Trophoblast cell (in vitro differentiated cells and primary cell): ENCODE results near the gene USP7.
"Not testable (repeated sequence)": the region's sequence is repeated elsewhere in the genome, so short reads cannot be mapped to it uniquely, and the experiment has no call there.

Experiments
- DNase-seq, 2 donors: peaks; one replicate each; pipeline ENCODE4 v3.0.0-alpha.2; 2016
- H2AFZ ChIP-seq: 2 replicates; pipeline ENCODE4 v1.6.1; 2013; ENCODE audit warnings: low read length, moderate library complexity, mild to moderate bottlenecking; ENCODE audit not compliant: insufficient read depth, poor library complexity
- H2AK5ac ChIP-seq: 2 replicates; pipeline ENCODE4 v1.6.1; 2013; ENCODE audit warnings: mild to moderate bottlenecking, low read length
- H2BK120ac ChIP-seq: 2 replicates; pipeline ENCODE4 v1.6.1; 2013; ENCODE audit warnings: low read length, mild to moderate bottlenecking, moderate library complexity; ENCODE audit not compliant: insufficient read depth, poor library complexity
- H2BK12ac ChIP-seq: 2 replicates; pipeline ENCODE4 v1.6.1; 2013; ENCODE audit warnings: mild to moderate bottlenecking, low read length, moderate library complexity
- H2BK5ac ChIP-seq: 2 replicates; pipeline ENCODE4 v1.6.1; 2013; ENCODE audit warnings: low read length, low read depth, moderate library complexity, mild to moderate bottlenecking; ENCODE audit not compliant: poor library complexity
- H3K14ac ChIP-seq: 2 replicates; pipeline ENCODE4 v1.6.1; 2013; ENCODE audit warnings: mild to moderate bottlenecking, low read length
- H3K18ac ChIP-seq: 2 replicates; pipeline ENCODE4 v1.6.1; 2013; ENCODE audit warnings: mild to moderate bottlenecking, low read length
- H3K23ac ChIP-seq: 2 replicates; pipeline ENCODE4 v1.6.1; 2013; ENCODE audit warnings: low read length
- H3K27ac ChIP-seq: 2 replicates; pipeline ENCODE4 v1.5.1; 2013; ENCODE audit warnings: low read depth, mild to moderate bottlenecking, inconsistent platforms, low read length, moderate library complexity
- H3K27me3 ChIP-seq: 2 replicates; pipeline ENCODE4 v1.6.1; 2013; ENCODE audit warnings: inconsistent platforms, mild to moderate bottlenecking, low read length, moderate library complexity; ENCODE audit not compliant: insufficient read depth
- H3K36me3 ChIP-seq, 2 experiments: 1 replicate in 1 of 2; 2 replicates in 1 of 2; pipeline ENCODE4 v1.6.1; 2013; ENCODE audit warnings: low read length in 2 of 2, mild to moderate bottlenecking in 2 of 2, moderate library complexity in 1 of 2; ENCODE audit not compliant: insufficient read depth in 2 of 2, control insufficient read depth in 1 of 2
- H3K4ac ChIP-seq: 2 replicates; pipeline ENCODE4 v1.6.1; 2013; ENCODE audit warnings: low read depth, mild to moderate bottlenecking, low read length, moderate library complexity
- H3K4me1 ChIP-seq, 2 experiments: 1 replicate in 1 of 2; 2 replicates in 1 of 2; pipeline ENCODE4 v1.6.1; 2013; ENCODE audit warnings: low read length in 2 of 2, mild to moderate bottlenecking in 2 of 2, moderate library complexity in 1 of 2; ENCODE audit not compliant: insufficient read depth in 2 of 2, control insufficient read depth in 1 of 2
- H3K4me2 ChIP-seq: 2 replicates; pipeline ENCODE4 v1.6.1; 2013; ENCODE audit warnings: inconsistent platforms, mild to moderate bottlenecking, low read length, moderate library complexity
- H3K4me3 ChIP-seq: 2 replicates; pipeline ENCODE4 v1.5.1; 2013; ENCODE audit warnings: mild to moderate bottlenecking, low read depth, low read length, inconsistent platforms
- H3K79me1 ChIP-seq: one replicate; pipeline ENCODE4 v1.6.1; 2013; ENCODE audit warnings: low read length
- H3K79me2 ChIP-seq: 2 replicates; pipeline ENCODE4 v1.6.1; 2013; ENCODE audit warnings: low read length, mild to moderate bottlenecking; ENCODE audit not compliant: control insufficient read depth, insufficient read depth, poor library complexity
- H3K9ac ChIP-seq: 2 replicates; pipeline ENCODE4 v1.6.1; 2013; ENCODE audit warnings: mild to moderate bottlenecking, low read length
- H3K9me3 ChIP-seq: 2 replicates; pipeline ENCODE4 v1.6.1; 2013; ENCODE audit warnings: low read depth, mild to moderate bottlenecking, control low read depth, inconsistent platforms, low read length; ENCODE audit not compliant: insufficient read depth
- H4K12ac ChIP-seq: 2 replicates; pipeline ENCODE4 v1.6.1; 2013; ENCODE audit warnings: low read depth, mild to moderate bottlenecking, low read length, moderate library complexity
- H4K8ac ChIP-seq: 2 replicates; pipeline ENCODE4 v1.6.1; 2013; ENCODE audit warnings: low read depth, mild to moderate bottlenecking, low read length, moderate library complexity
- H4K91ac ChIP-seq: one replicate; pipeline ENCODE4 v1.6.1; 2013; ENCODE audit warnings: low read depth, mild to moderate bottlenecking, low read length, moderate library complexity
- WGBS: extraction: QIAGEN DNeasy Blood & Tissue Kit; methylation state at CpG from one replicate; pipeline ENCODE4 v1.1.7; 2013; ENCODE audit warnings: missing lambda C conversion rate; ENCODE audit not compliant: insufficient read length, insufficient coverage; ENCODE audit errors: extremely low coverage; 5-methylcytosine and 5-hydroxymethylcytosine counted together

The USP7 gene

GRCh38 chr16:8919934-8920462, 43.7 kb downstream of the USP7 start:
- H2BK12ac ChIP-seq = no peak overlapping the region
- H3K4ac ChIP-seq = no peak overlapping the region
- H2BK5ac ChIP-seq = no peak overlapping the region
- H4K12ac ChIP-seq = no peak overlapping the region
- H3K4me2 ChIP-seq = no peak overlapping the region
- H3K9ac ChIP-seq = no peak overlapping the region
- H2BK120ac ChIP-seq = no peak overlapping the region
- H4K8ac ChIP-seq = no peak overlapping the region
- DNase-seq = no peak
- H3K14ac ChIP-seq = no peak overlapping the region
- no CpG with 5 or more reads among the region's 11 CpGs for WGBS
- no peak overlapping the region for H2AK5ac ChIP-seq
- H3K36me3 ChIP-seq = peaks cover 36 to 47% of the 10 kb centered on the region in 2 experiments
- H3K18ac ChIP-seq = no peak overlapping the region
- H4K91ac ChIP-seq = no peak overlapping the region
- no peak overlapping the region for H3K4me3 ChIP-seq
- no peak overlapping the region for H3K23ac ChIP-seq
- H3K27ac ChIP-seq = no peak overlapping the region
- H3K9me3 ChIP-seq = no peaks in the 10 kb centered on the region
- H3K27me3 ChIP-seq = no peaks in the 10 kb centered on the region
- no peak overlapping the region for H2AFZ ChIP-seq
- H3K79me2 ChIP-seq = no peaks in the 10 kb centered on the region
- no peaks in the 10 kb centered on the region for H3K4me1 ChIP-seq
- no peaks in the 10 kb centered on the region for H3K79me1 ChIP-seq

DNA sequence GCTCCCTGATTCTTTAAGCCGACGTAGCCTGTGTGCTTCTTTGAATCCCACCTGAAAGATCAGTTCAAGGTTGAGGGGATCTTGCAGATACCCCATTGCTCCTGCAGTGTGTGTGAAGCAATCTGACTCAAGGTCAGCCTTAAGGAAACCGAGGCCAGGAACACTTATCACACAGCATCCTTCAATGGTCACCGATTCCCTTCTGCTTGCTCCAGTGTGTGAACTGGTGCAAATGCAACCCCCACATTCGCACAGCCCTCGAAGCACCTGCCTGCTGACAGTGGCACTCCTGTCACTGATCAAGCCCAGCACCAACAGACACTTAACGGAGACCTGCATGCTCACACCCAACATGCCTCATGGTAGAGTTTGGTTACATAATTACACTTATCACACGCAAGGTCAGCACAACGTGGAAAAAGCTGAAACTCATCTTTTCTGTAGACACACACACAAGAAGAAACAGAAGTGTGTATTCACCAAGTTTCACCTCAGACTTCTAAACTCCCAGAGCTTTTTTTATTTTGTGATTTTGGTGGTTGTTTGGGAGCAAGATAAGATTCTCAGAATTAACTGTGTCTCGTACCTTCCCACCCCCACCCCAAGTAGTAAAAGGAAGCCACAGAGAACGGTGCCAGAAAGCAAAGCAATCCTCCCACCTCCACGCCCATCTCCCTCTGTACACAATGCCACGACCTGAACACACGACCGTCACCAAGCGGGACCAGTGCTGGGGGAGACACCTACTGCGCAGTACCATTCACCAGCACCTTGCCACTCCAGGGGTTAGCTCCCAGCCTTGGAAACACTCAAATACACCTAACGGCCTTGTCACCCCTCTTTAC, 44.4 kb downstream of the USP7 start:
- no peak overlapping the region for H4K8ac ChIP-seq
- no CpG with 5 or more reads among the region's 18 CpGs for WGBS
- H3K4ac ChIP-seq = no peak overlapping the region
- no peak overlapping the region for H3K4me3 ChIP-seq
- H3K27ac ChIP-seq = no peak overlapping the region
- H2AFZ ChIP-seq = no peak overlapping the region
- no peak overlapping the region for H2BK120ac ChIP-seq
- H3K27me3 ChIP-seq = no peaks in the 10 kb centered on the region
- H3K36me3 ChIP-seq = peaks cover 42 to 53% of the 10 kb centered on the region in 2 experiments
- H4K91ac ChIP-seq = no peak overlapping the region
- H2BK5ac ChIP-seq = no peak overlapping the region
- no peaks in the 10 kb centered on the region for H3K79me2 ChIP-seq
- H2AK5ac ChIP-seq = no peak overlapping the region
- no peaks in the 10 kb centered on the region for H3K9me3 ChIP-seq
- no peak overlapping the region for H2BK12ac ChIP-seq
- no peak overlapping the region for H3K18ac ChIP-seq
- no peak overlapping the region for H3K4me2 ChIP-seq
- no peaks in the 10 kb centered on the region for H3K4me1 ChIP-seq
- no peaks in the 10 kb centered on the region for H3K79me1 ChIP-seq
- H3K9ac ChIP-seq = no peak overlapping the region
- no peak for DNase-seq
- H4K12ac ChIP-seq = no peak overlapping the region
- H3K23ac ChIP-seq = no peak overlapping the region
- H3K14ac ChIP-seq = no peak overlapping the region

GRCh38 chr16:8917336-8917735, 46.4 kb downstream of the USP7 start:
- not testable (repeated sequence) for H3K9ac ChIP-seq, H2AK5ac ChIP-seq, H4K12ac ChIP-seq, H3K27ac ChIP-seq, H3K79me2 ChIP-seq, H3K79me1 ChIP-seq, H3K4me3 ChIP-seq, H3K4ac ChIP-seq, H2BK5ac ChIP-seq, H3K4me1 ChIP-seq, H2AFZ ChIP-seq, H4K8ac ChIP-seq, DNase-seq, H3K9me3 ChIP-seq, H3K14ac ChIP-seq, H2BK120ac ChIP-seq, H4K91ac ChIP-seq, H3K23ac ChIP-seq, H3K18ac ChIP-seq, H3K4me2 ChIP-seq, H2BK12ac ChIP-seq, H3K27me3 ChIP-seq
- no CpG with 5 or more reads among the region's 10 CpGs for WGBS
- peaks cover 38 to 51% of the 10 kb centered on the region in 2 experiments for H3K36me3 ChIP-seq

- no peak overlapping the region for H3K14ac ChIP-seq
- H3K27ac ChIP-seq = no peak overlapping the region
- no peak overlapping the region for H3K18ac ChIP-seq
- H4K91ac ChIP-seq = no peak overlapping the region
- no peak overlapping the region for H2BK120ac ChIP-seq
- no peak overlapping the region for H4K8ac ChIP-seq
- H3K4me2 ChIP-seq = no peak overlapping the region
- H4K12ac ChIP-seq = no peak overlapping the region
- H3K27me3 ChIP-seq = no peaks in the 10 kb centered on the region
- H2BK12ac ChIP-seq = no peak overlapping the region
- H3K23ac ChIP-seq = no peak overlapping the region
- H3K36me3 ChIP-seq = peaks cover 32 to 45% of the 10 kb centered on the region in 2 experiments
- H2AFZ ChIP-seq = no peak overlapping the region
- H2AK5ac ChIP-seq = no peak overlapping the region
- no peak overlapping the region for H3K4ac ChIP-seq
- DNase-seq = no peak
- no peak overlapping the region for H3K4me3 ChIP-seq
- no peak overlapping the region for H2BK5ac ChIP-seq
- H3K79me1 ChIP-seq = no peaks in the 10 kb centered on the region
- no CpG with 5 or more reads among the region's 5 CpGs for WGBS
- no peaks in the 10 kb centered on the region for H3K9me3 ChIP-seq
- H3K79me2 ChIP-seq = no peaks in the 10 kb centered on the region
- peaks cover 4 to 5% of the 10 kb centered on the region in 2 experiments for H3K4me1 ChIP-seq
- H3K9ac ChIP-seq = no peak overlapping the region
Measured at GRCh38 chr16:8916541-8917225, 47.0 kb downstream of the USP7 start.
